GM21576 (cell line): ENCODE data around the gene CREBZF.

ENCODE experiments used
- ATAC-seq: cut with Tn5 transposase; IDR thresholded peaks from one replicate; pipeline ENCODE4 v1.9.1; 2021; ENCODE audit warnings: mild to moderate bottlenecking, moderate library complexity; ENCODE audit not compliant: unreplicated experiment

Gene CREBZF

GRCh38 chr11:85664615-85665481 lies at the start of gene CREBZF:
Gene CREBZF (minus strand): TSS chr11:85665129. CDS start chr11:85664875, 254 bp downstream.
- peak; percentile 88 for ATAC-seq

- no peak for ATAC-seq
These were observed 48.0 kb upstream of the CREBZF start for GRCh38 chr11:85712953-85713352.

- no peak for ATAC-seq
These were observed 46.0 kb upstream of the CREBZF start for GRCh38 chr11:85710917-85711316.

- no peak for ATAC-seq
These were observed 45.2 kb upstream of the CREBZF start for GRCh38 chr11:85709941-85710702.

GRCh38 chr11:85705800-85706199 lies 40.9 kb upstream of the CREBZF start:
- no peak for ATAC-seq

- no peak for ATAC-seq
These were observed 40.0 kb upstream of the CREBZF start for GRCh38 chr11:85704967-85705366.

- peak; percentile 96 for ATAC-seq
These were observed 35.2 kb upstream of the CREBZF start for GRCh38 chr11:85699957-85700741.

- no peak for ATAC-seq
These were observed 33.3 kb upstream of the CREBZF start for GRCh38 chr11:85698195-85698594.

- no peak for ATAC-seq
These were observed 32.8 kb upstream of the CREBZF start for GRCh38 chr11:85697747-85698146.

GRCh38 chr11:85695546-85695945 lies 30.6 kb upstream of the CREBZF start:
- ATAC-seq: no peak

GRCh38 chr11:85694385-85694980 lies 29.6 kb upstream of the CREBZF start:
- no peak for ATAC-seq

- no peak for ATAC-seq
These were observed 21.0 kb upstream of the CREBZF start, which contains the start of gene CCDC89 for GRCh38 chr11:85685820-85686459. Gene CCDC89 (minus strand): TSS chr11:85686195. CDS start chr11:85686130, 65 bp downstream.

- ATAC-seq: no peak
These were observed 20.3 kb upstream of the CREBZF start for GRCh38 chr11:85685125-85685819.

GRCh38 chr11:85682330-85683305 lies 17.7 kb upstream of the CREBZF start:
- ATAC-seq: peak; percentile 62

- no peak for ATAC-seq
These were observed 16.0 kb upstream of the CREBZF start for GRCh38 chr11:85680897-85681296.

GRCh38 chr11:85679576-85679975 lies 14.6 kb upstream of the CREBZF start:
- ATAC-seq: no peak

GRCh38 chr11:85673393-85673792 lies 8.5 kb upstream of the CREBZF start:
- ATAC-seq: no peak

GRCh38 chr11:85672105-85672902 lies 7.4 kb upstream of the CREBZF start:
- ATAC-seq: no peak
